Measurements from ENCODE around the gene MAP3K12.
A peak's percentile ranks its signal among the peaks of the same experiment; 100 is the strongest.
"Not testable (repeated sequence)": the region's sequence is repeated elsewhere in the genome, so short reads cannot be mapped to it uniquely, and the experiment has no call there.

The MAP3K12 gene, protein sequence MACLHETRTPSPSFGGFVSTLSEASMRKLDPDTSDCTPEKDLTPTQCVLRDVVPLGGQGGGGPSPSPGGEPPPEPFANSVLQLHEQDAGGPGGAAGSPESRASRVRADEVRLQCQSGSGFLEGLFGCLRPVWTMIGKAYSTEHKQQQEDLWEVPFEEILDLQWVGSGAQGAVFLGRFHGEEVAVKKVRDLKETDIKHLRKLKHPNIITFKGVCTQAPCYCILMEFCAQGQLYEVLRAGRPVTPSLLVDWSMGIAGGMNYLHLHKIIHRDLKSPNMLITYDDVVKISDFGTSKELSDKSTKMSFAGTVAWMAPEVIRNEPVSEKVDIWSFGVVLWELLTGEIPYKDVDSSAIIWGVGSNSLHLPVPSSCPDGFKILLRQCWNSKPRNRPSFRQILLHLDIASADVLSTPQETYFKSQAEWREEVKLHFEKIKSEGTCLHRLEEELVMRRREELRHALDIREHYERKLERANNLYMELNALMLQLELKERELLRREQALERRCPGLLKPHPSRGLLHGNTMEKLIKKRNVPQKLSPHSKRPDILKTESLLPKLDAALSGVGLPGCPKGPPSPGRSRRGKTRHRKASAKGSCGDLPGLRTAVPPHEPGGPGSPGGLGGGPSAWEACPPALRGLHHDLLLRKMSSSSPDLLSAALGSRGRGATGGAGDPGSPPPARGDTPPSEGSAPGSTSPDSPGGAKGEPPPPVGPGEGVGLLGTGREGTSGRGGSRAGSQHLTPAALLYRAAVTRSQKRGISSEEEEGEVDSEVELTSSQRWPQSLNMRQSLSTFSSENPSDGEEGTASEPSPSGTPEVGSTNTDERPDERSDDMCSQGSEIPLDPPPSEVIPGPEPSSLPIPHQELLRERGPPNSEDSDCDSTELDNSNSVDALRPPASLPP

DNA sequence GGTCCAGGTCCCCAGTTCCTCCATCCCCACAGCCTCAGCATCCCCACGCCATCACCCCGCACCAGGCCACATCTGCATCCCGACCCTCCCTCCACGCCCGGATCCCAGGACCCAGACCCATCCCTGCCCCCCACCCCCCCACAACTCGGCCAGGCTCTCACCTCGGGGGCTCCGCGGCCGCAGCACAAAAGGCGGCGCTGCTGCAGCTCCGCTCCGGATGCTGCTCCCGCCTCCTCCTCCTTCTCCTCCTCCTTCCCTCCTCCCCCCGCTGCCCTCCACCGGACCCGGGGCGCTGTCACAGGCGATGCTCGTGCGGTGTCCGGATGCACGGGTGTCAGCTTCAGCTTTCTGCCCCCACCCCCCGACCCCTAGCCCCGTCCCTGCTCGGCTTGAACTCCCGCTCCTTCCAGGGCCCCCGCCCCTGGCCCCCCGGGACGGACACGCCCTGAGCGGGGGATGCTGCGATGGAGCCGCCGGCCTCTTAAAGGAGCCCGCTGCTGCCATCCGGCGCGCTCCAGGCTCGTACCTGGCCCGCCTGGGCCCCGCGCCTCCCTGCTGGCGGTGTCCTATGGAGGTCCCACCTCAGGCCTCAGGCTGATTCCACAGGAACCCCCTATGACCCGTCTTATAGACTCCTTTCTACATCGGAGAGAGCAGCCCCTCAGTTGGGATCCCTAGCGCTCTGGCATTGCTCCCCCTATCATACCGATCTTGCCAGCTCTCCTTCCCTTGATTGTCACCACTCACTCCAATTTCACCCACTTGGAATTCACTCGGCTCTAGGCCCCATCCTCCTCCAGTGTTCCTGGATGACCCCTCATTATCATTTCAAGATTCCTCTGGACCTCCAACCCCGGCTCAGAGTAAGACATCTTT, at the start of gene MAP3K12:
Gene MAP3K12, minus strand, starts transcription at position 193 of the 876 bp plus-strand sequence. CDS start 12,067 bp downstream, outside the sequence.
- no peak for FAIRE-seq

DNA sequence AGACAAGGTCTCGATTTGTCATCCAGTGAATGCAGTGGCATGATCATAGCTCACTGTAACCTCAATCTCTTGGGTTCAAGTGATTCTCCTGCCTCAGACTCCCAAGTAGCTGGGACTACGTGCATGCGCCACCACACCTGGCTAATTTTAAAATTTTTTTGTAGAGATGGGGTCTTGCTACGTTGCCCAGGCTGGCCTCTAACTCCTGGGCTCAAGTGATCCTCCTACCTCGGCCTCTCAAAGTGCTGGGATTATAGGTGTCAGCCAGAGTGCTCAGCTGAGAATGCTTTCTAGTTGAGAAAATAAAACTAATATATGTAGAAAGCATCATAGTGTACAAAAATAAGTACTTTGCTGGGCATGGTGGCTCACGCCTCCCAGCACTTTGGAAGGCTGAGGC, 49.1 kb upstream of the MAP3K12 start:
- not testable (repeated sequence) for FAIRE-seq

DNA sequence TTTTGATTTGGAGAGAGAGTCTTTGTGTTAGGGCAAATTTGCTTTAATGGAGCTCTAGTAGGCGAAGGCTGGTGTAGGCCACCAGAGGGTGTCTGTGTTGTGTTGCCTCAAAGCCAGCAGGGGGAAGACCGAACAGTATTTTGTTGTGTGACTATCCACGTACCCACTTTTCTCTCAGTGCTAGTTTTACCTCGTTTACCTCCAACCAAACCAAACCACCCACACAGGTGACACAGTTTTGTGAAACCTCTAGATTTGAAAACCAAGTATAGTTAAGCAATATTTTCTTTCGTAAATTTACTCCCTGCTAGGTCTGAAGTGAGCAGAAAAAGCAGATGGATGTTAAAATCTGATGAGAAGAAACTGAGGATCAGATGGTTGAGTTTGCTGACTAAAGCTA, 44.3 kb upstream of the MAP3K12 start:
- FAIRE-seq = peak; percentile 58

DNA sequence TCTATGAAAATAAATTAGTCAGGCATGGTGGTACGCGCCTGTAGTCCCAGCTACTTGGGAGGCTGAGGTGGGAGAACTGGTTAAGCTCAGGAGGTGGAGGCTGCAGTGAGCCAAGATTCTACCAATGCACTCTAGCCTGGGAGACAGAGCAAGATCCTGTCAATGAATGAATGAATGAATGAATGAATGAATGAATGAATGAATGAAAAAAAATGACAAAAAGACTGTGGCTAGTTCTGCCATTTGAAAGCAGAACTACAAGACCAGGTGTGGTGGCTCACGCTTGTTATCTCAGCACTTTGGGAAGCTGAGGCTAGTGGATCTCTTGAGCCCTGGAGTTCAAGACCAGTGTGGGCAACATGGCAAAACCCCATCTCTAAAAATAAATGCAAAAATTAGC, 40.3 kb upstream of the MAP3K12 start:
- FAIRE-seq = no peak

DNA sequence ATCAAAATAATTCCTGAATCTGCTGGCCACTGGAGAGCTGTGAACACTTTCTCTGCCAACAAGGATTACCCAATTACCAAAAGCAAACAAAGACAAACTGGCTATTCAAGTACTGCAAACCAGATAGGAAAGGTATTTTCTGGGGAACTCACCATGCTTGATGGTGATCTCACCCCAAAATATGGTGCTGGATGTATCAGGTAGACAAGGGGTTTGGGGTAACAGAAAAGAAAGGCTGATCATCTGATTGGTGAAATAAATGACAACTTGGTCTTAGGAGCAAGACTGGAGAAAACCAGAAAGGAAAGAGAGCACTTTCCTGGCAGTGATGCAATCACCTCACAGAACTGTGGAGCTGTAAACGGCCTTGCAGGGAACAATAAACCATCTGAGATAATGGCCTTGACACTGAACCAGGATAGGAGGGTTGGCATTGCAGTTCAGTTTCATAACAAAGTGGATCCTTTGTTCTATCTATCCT, 39.0 kb upstream of the MAP3K12 start:
- no peak for FAIRE-seq

DNA sequence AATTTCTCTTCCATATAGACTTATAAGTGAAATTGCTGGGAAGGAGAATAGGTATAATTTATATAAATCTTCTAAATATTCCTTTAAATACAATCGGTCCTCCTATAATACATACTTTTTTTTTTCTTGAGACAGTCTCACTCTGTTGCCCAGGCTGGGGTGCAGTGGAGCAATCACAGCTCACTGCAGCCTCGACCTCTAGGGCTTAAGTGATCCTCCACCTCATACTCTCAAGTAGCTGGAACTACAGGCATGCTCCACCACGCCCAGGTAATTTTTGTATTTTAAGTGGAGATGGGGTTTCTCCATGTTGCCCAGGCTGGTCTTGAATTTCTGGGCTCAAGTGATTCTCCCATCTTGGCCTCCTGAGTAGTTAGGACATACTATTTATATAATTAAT, 37.7 kb upstream of the MAP3K12 start:
- FAIRE-seq = no peak

DNA sequence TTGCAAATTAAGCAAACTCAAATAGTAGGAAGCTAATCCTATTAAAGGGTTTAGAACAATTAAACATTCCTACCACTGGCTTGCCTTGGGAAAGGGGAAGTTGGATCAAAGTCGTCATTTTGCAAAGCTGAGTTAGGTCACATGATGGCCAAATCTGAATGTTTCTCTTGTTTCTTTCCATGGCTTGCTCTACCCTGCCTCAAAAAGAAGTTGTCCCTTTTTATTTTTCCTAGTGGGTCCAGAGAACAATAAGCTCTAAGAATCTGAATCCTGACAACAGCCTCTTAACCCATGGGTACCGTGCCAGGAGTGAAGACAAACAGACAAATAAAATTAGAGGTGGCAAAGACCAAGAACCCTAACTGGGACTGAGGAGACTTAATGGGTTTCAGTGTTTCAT, 34.2 kb upstream of the MAP3K12 start:
- FAIRE-seq = no peak

DNA sequence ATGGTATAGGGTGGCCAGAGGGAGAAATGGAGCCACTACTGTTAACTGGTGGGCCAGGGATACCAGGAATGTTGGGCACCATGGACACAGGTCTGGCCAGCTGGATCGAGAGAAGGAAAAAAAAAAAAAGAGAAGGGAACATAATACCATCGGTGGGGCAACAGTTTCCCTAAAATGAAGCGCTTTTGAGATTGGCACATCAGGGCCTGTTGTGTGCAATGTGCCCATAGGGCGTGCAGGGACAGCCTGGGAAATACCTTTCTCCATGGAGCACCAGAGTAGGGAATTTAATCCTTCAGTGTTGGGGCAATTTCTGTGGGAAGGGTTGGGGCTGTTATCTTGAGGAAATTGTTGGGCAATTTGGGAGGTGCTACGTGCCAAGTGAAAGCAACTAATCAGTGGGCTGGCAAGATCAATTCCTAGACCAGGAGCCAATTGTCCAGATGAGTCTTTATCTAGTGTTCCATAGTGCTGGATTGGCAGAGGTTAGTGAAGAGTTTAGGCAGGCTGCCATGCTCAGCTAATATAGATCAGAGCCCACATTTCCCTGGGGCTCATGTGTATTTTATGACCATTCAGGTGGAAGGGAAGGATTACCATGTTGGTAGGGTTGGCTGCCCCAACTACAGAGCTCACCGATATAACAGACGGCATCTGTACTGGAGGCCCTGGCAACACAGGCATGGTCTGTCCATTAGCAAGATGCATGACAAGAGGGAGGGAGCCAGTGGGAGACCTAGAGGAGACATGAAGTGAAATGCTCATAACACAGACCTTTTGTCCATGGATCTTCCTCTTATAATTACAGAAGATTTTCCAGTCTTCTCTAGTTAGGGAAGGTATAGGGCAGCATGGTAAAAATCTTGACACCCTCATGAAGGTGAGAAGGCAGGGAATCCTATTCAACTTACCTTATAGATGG, 33.5 kb upstream of the MAP3K12 start:
- no peak for FAIRE-seq

DNA sequence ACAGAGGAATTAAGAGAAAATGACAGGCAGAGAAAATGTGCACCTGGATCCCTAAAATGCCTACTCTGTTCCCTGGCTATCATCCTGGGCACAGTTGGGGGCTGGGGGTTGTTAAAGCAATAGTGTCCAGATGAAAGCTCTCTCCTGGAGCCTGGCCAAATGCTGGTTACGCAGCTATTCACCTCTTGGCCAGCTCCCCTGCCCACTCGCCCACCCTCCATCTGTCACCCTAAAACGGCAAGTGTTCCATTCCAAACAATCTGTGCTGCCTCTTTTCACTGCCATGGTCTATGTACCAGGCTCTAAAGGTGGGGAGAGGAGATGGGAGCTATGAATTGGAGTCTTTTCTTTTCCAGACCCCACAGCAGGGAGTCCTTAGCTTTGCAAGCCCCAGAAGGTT, 32.8 kb upstream of the MAP3K12 start:
- FAIRE-seq = no peak

DNA sequence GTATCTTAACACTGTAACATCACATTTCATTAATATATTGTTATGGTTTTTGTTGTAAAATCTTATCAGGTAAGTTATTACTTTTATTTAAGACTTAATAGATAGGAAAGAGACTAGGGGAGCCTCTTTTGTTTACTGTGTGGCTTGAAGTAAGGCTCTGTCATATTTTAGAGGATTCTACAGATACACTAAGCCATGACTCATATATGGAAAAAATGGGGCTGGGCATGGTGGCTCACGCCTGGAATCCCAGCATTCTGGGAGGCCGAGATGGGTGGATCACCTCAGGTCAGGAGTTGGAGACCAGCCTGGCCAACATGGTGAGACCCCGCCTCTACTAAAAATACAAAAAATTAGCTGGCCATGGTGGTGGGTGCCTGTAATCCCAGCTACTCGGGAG, 31.7 kb upstream of the MAP3K12 start:
- no peak for FAIRE-seq

DNA sequence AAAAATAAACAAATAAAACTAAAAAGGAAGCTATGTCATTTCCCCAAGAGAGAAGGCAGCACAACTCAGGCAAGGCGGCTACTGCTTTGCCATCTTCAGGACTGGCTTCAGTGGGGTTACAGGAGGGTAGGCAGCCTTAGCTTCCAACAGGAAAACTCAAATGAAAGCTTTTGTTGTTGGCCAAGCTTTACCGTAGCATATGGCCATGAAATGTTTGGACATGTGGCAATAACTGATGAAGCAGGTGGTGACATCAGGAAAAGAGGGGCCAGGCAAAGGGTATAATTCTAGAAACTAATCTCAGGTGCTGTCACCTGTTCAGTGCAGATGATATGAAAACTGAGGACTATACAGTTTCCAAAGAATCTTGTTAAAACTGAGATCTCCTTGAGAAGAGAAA, 30.8 kb upstream of the MAP3K12 start:
- no peak for FAIRE-seq

DNA sequence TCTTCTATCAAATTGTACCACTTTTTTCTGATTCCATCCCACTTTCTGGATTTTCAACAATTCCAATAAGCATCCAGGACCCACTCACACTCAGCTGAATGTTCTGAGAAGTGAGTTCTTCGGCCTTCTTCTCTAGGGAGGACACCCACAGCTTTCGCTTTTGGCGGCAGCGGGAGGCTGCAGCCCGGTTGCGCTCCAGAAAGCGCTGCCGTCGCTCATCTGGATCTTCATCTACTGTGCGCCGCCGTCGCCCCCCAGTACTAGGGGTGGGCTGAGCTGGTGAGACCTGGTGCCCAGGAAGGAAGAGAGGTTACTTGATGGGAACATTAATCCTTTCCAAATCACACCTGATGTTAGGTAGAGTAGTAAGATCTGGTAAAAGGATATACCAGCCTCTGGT, 25.2 kb upstream of the MAP3K12 start:
- FAIRE-seq = no peak

DNA sequence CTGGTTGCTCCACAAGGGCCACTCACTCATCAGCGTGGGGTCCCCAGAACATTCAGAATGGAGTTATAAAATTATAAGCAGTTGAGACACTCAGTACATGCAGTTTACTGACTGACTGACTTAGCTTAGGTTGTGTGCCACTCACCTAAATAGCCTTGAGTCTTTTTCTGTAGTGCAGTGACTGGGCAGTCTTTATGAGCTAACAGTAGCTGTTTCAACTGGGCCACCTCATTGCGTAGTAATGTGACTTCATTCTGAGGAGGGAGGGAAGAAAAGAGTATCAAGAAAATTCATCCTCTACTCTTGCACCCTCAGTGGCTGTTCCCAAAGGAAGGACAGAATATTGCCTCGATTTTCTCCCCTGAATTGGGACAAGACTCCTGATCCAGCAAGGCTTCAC, 23.9 kb upstream of the MAP3K12 start:
- no peak for FAIRE-seq

DNA sequence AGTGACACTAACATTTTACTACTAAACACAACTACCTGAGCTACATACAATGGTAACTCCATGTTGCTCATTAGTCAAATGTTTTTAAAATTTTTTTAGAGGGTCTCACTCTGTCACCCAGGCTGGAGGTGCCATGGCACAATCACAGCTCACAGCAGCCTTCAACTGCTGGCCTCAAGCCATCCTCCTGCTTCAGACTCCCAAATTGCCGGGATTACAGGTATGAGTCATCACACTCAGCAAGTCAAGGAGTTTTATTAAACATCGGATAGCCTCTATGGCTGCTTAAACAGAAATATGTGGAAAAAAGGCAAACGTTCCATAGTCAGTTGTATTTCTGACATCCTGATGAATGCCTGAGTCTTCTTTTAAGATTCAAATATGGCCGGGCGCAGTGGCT, 19.1 kb upstream of the MAP3K12 start:
- FAIRE-seq = no peak

DNA sequence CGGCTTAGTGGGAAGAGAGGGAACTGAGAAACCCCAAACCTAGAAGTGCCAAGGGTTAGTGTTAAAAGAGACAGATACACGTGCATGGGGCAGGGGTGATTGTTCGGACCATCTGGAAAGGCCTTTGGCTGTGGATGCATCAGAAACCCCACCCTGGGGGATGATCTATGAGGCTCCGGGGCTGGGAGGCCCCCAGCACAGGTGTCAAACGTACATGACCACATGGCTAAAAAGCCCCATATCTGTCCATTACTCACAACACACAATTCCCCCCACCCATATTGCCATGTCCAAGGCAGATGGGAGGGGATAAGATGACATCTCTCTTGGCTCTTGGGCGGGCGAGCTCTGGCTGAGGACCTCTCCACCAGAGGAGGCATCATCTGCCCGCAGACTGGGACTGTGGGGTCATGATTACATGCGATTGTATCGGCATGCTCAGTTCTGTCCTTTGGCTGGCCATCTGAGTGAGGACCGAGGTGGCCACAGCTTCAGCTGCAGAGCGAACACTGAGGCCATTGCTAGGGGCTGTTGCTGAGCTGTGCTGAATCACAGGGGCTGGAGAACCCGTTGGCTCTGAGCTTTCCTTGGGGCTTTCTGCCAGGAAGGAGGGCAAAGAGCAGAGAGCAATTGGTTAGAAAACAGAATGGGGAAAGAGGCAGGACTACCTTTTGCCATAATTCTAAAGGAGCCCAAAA, 17.6 kb upstream of the MAP3K12 start:
- FAIRE-seq = no peak

DNA sequence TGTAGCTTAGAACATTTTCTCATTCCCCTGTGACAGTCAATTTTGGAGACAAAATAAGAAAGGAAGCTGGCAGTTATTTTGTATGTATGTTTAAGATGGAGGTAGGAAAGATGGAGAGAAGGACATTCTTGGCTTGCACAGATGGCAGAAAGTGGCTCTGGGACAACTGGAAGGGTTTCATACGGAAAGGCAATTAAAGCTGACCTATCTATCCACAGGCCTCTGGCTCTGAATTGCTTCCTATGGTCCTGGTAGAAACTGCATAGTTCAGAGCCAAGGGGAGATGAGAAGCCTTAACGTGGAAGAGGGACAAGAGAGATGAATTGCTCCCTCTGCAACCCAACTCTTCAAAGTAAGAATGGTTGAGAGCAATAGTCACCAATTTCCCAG, 16.0 kb upstream of the MAP3K12 start:
- no peak for FAIRE-seq

DNA sequence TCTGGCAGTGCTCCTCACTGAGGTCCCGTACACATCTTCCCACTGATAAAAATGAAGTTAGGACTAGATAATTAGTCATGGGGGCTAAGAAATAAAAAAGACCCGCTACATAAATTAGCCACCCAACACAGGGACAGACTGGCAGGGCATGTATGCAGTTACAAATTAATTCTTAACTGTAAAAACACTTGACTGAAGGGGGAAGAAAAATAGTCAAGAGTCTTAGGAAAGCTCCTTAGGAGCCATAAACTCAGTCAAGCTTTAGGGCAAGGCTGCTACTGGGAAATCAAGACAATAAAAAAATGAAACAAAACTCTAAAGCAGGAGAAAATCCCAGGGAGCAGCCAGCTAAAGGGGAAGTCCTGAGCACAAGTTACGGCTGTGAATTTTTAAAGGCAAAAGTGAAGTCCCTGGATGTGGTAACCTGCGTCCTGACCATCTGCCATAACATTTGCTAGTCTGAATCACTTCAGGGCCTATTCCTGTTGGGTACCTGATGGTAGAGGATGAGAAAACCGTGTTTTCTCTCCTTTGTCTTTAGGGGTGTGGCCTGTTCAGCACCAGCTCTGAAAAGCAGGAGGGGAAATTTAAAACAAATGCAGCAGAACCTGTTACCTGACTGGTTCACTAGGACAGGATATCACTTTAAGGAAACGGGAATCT, 15.5 kb upstream of the MAP3K12 start:
- FAIRE-seq = no peak

DNA sequence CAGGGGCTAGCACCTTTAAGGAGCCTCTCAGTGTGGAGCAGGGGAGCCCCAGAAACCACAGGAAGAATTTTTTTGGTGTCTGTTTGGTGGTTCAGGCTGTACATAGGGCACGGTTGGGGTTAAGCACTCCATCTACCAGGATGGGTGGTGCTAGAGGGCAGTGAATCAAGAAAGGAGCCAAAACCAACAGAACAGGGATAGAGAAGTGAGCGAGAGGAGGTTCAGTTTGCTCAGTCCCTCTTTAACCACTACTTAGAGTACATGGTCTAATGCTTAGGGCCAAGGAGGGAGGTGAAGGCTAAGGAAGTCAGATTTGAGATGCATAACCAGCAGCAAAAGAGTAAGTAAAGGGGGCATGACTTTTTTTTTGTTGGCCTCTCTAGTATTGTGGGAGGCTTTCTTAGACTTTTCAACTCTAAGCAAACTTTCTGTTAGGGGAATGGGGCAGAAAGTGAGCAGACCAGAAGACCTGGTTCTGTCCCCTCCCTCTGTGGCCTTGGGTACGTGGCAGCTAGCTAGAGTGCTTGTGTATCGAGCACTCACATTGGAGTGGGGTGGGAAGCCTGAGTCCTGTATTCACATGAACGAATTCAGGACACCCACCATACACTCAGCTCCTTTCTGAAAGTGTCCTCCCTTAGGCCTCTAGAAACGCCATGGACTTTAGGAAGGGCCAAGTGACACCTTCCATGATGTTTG, 14.6 kb upstream of the MAP3K12 start:
- no peak for FAIRE-seq

DNA sequence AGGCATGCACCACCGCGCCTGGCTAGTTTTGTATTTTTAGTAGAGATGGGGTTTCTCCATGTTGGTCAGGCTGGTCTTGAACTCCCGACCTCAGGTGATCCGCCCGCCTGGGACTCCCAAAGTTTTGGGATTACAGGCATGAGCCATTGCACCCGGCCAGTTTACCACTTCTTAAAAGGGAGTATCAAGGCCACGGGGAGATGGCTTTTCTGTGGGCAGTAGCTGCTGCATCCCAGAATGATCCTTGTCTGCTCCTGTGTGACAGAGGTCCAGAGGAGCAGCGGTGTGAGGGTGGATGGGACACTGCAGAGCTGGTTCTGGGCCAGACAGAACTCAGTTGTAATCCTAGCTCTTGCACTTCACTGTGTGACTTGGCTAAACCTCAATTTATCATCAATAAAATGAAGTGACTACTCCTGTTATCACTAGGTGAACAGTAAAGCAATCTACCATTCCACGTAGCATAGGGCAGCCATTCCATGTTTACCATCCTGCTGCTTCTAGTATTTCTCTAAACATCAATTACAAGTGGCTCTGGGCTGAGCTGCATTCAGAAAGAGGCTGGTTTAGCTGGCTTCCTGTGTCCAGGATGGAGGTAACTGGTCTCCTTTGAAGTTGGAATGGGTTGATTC, 11.0 kb upstream of the MAP3K12 start:
- no peak for FAIRE-seq

Measured in TTC549 (cell line).